Type B pancreatic cell (in vitro differentiated cells): ENCODE results near the gene TAS2R40. TPM values are rescaled to one million over a fixed set of nuclear protein-coding genes. Genes with fewer than 3 reads are reported as not detected.

Experiments
- DNase-seq: peaks from one replicate; pipeline ENCODE4 v3.0.0; 2021; ENCODE audit warnings: mixed read lengths; ENCODE audit not compliant: unreplicated experiment; ENCODE audit errors: extremely low spot score
- H3K27ac Mint-ChIP-seq: 2 replicates; pipeline ENCODE4 v1.8.0; 2021; ENCODE audit warnings: mild to moderate bottlenecking, mixed read lengths
- H3K27me3 Mint-ChIP-seq: 2 replicates; pipeline ENCODE4 v1.8.0; 2021; ENCODE audit warnings: mixed read lengths
- H3K36me3 Mint-ChIP-seq: 2 replicates; pipeline ENCODE4 v1.8.0; 2021; ENCODE audit warnings: mixed read lengths
- H3K4me1 Mint-ChIP-seq: one replicate; pipeline ENCODE4 v1.8.0; 2021; ENCODE audit warnings: mixed read lengths; ENCODE audit not compliant: unreplicated experiment
- H3K4me3 Mint-ChIP-seq: 2 replicates; pipeline ENCODE4 v1.8.0; 2021; ENCODE audit warnings: mild to moderate bottlenecking, mixed read lengths
- H3K9me3 Mint-ChIP-seq: 2 replicates; pipeline ENCODE4 v1.8.0; 2021; ENCODE audit warnings: mixed read lengths
- total RNA-seq: library from RNA; stranded (reverse); gene quantifications from 2 replicates; pipeline ENCODE4 v1.2.1, GENCODE V29; 2021; ENCODE audit warnings: low replicate concordance
- TF ChIP-seq, protein P1 (sequence below): fragments of 200-600 bp; sonication (generic); conservative IDR thresholded peaks from 2 replicates; pipeline ENCODE4 v1.5.0; 2021; ENCODE audit warnings: antibody characterized with exemption, mild to moderate bottlenecking

Gene TAS2R40
- total RNA-seq, 1 donor from 2014 or later = not detected

DNA sequence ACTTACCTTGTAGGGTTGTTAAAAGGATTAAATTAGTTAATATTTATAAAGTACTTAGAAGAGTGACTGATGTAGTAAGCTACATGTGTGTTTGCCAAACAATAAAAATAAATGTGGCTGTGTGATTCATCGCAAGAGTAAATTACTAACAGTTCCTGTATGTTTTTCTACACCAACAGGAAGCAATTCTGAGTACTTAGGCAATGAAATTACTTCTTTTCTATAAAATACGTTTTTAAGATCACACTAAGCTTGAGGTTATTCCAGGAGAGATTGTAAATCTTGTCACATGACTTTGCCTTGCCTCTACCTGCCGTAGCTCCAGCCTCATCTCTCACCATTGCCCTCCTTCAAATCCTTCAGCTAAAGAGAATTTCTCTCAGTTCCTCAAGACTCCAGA, 23.3 kb downstream of the TAS2R40 start:
- no peaks in the 10 kb centered on the region for H3K27me3 Mint-ChIP-seq
- H3K36me3 Mint-ChIP-seq = no peaks in the 10 kb centered on the region
- H3K4me1 Mint-ChIP-seq = peaks cover 20% of the 10 kb centered on the region
- no peak overlapping the region for H3K4me3 Mint-ChIP-seq
- TF ChIP-seq, protein P1, sequence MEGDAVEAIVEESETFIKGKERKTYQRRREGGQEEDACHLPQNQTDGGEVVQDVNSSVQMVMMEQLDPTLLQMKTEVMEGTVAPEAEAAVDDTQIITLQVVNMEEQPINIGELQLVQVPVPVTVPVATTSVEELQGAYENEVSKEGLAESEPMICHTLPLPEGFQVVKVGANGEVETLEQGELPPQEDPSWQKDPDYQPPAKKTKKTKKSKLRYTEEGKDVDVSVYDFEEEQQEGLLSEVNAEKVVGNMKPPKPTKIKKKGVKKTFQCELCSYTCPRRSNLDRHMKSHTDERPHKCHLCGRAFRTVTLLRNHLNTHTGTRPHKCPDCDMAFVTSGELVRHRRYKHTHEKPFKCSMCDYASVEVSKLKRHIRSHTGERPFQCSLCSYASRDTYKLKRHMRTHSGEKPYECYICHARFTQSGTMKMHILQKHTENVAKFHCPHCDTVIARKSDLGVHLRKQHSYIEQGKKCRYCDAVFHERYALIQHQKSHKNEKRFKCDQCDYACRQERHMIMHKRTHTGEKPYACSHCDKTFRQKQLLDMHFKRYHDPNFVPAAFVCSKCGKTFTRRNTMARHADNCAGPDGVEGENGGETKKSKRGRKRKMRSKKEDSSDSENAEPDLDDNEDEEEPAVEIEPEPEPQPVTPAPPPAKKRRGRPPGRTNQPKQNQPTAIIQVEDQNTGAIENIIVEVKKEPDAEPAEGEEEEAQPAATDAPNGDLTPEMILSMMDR = no peak
- DNase-seq = no peak
- no peak overlapping the region for H3K27ac Mint-ChIP-seq
- H3K9me3 Mint-ChIP-seq = peaks cover 5% of the 10 kb centered on the region

DNA sequence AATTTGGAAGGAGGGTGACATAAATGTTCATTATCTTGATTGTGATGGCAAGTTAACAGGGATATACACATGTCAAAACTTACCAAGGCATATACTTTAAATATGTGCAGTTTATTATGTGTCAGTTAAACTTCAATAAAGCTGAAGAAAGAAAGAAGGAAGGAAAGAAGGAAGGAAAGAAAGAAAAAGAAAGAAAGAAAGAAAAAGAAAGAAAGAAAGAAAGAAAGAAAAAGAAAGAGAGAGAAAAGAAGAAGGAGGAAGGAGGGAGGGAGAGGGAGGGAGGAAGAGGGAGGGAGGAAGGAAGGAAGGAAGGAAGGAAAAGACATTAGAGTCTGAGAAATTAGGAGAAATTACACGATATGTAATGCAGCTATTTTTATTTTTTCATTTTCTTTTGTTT, 25.5 kb downstream of the TAS2R40 start:
- H3K4me1 Mint-ChIP-seq = peaks cover 12% of the 10 kb centered on the region
- no peaks in the 10 kb centered on the region for H3K27me3 Mint-ChIP-seq
- H3K4me3 Mint-ChIP-seq = no peak overlapping the region
- TF ChIP-seq, protein P1 = no peak
- H3K27ac Mint-ChIP-seq = no peak overlapping the region
- peaks cover 5% of the 10 kb centered on the region for H3K9me3 Mint-ChIP-seq
- H3K36me3 Mint-ChIP-seq = no peaks in the 10 kb centered on the region
- DNase-seq = no peak

DNA sequence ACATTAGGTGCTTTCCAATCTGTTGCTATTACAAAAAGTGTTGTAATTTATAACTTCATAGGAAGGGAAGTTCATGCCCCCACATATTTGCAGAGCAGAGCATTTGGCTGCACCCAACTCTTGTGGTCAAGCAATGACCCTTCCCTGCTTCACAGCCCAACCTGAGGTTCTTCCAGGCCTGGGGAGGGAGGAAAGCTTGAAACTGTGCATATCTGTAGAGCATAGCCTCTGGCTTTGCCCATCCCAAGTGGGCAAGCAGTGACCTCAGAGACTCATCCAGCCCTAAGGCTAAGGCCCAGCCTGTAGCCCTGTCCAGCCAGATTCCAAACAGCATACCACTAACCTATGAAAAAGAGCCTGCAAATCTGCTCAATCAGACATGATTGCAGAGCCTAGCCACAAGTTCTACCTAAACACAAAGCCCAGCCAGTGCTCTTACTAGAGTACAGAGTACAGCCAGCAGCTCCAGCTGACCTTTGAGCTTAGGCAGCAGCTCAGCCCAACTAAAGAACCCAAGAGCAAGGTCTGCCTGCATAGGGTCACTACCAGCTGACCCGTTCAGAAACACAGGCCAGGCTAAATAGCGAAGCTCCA, 27.0 kb downstream of the TAS2R40 start:
- Mint-ChIP-seq H3K27me3 (no peaks in the 10 kb centered on the region), H3K36me3 (no peaks in the 10 kb centered on the region), H3K4me1 (peaks cover 2% of the 10 kb centered on the region), H3K27ac (peak overlapping the region; percentile 59), H3K4me3 (no peak overlapping the region), H3K9me3 (peaks cover 5% of the 10 kb centered on the region)
- no peak for DNase-seq
- TF ChIP-seq, protein P1 = no peak

DNA sequence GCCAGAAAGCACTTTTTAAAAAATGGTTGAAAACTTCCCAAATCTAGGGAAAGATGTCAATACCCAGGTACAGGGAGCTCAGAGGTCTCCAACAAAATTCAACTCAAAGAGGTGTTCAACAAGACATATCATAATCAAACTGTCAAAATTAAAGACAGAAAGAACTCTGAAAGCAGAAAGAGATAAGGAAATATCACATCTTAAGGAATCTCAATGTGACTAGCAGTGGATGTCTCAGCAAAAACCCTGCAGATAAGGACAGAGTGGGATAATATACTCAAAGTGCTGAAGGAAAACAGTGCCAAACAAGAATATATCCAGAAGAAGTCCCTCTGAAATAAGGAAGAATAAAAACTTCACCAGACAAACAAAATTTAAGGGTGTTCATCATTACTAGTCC, 28.4 kb downstream of the TAS2R40 start:
- Mint-ChIP-seq H3K9me3 (peaks cover 5% of the 10 kb centered on the region), H3K4me3 (no peak overlapping the region), H3K27ac (no peak overlapping the region), H3K36me3 (no peaks in the 10 kb centered on the region), H3K4me1 (no peaks in the 10 kb centered on the region), H3K27me3 (no peaks in the 10 kb centered on the region)
- TF ChIP-seq, protein P1 = no peak
- no peak for DNase-seq

DNA sequence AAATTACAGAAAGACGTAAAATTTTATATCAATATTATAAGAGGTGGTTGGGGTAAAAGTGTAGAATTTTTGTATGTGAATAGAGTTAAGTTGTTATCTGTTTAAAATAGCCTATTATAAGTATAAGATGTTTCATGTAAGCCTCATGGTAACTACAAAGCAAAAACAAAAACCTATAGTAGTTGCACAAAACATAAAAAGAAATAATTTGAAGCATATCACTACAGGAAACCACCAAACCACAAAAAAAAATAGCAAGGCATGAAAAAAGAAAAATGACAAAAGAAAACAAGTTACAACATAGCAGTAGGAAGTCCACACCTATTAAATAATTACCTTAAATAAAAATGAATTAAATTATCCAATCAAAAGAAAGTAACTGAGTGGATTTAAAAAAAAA, 29.0 kb downstream of the TAS2R40 start:
- H3K4me3 Mint-ChIP-seq = no peak overlapping the region
- H3K9me3 Mint-ChIP-seq = peaks cover 5% of the 10 kb centered on the region
- TF ChIP-seq, protein P1 = no peak
- H3K4me1 Mint-ChIP-seq = no peaks in the 10 kb centered on the region
- no peak for DNase-seq
- H3K36me3 Mint-ChIP-seq = no peaks in the 10 kb centered on the region
- H3K27me3 Mint-ChIP-seq = no peaks in the 10 kb centered on the region
- no peak overlapping the region for H3K27ac Mint-ChIP-seq

DNA sequence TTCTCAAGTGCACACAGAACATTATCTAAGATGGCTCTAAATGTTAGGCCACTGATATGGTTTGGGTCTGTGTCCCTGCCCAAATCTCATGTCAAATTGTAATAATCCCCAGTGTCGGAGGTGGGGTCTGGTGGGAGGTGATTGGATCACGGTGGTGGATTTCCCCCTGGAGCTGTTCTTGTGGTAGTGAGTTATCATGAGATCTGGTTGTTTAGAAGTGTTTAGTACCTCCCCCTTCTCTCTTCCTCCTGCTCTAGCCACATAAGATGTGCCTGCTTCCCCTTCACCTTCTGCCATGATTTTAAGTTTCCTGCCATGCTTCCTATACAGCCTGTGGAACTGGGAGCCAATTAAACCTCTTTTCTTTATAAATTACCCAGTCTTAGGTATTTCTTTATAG, 30.2 kb downstream of the TAS2R40 start:
- Mint-ChIP-seq H3K27me3 (no peaks in the 10 kb centered on the region), H3K36me3 (no peaks in the 10 kb centered on the region), H3K27ac (no peak overlapping the region)

More for the DNA sequence above, 30.2 kb downstream of the TAS2R40 start:
- Mint-ChIP-seq H3K4me3 (no peak overlapping the region), H3K4me1 (no peaks in the 10 kb centered on the region), H3K9me3 (peaks cover 5% of the 10 kb centered on the region)
- no peak for DNase-seq
- TF ChIP-seq, protein P1 = no peak
